HEK293 (cell line): Measurements from ENCODE around the gene PAQR7.

ENCODE experiments used
- ATF2 ChIP-seq: fragments of 450-650 bp; formaldehyde crosslinking; IDR thresholded peaks from 2 replicates; pipeline ENCODE4 v1.5.1; 2016; ENCODE audit warnings: missing biosample characterization, missing genetic modification characterization, low read depth
- GLI2 ChIP-seq: fragments of 450-650 bp; formaldehyde crosslinking; IDR thresholded peaks from 2 replicates; pipeline ENCODE4; 2017; ENCODE audit warnings: missing biosample characterization, missing genetic modification characterization, low read depth, borderline replicate concordance
- KLF16 ChIP-seq: fragments of 450-650 bp; formaldehyde crosslinking; IDR thresholded peaks from 2 replicates; pipeline ENCODE4 v1.5.1; 2017; ENCODE audit warnings: missing biosample characterization, missing genetic modification characterization
- PRDM6 ChIP-seq: fragments of 450-650 bp; formaldehyde crosslinking; IDR thresholded peaks from 2 replicates; pipeline ENCODE4 v1.5.1; 2017; ENCODE audit warnings: missing biosample characterization, missing genetic modification characterization
- REST ChIP-seq: fragments of 450-650 bp; formaldehyde crosslinking; IDR thresholded peaks from 2 replicates; pipeline ENCODE4 v1.5.1; 2016; ENCODE audit warnings: missing biosample characterization, missing genetic modification characterization
- SALL2 ChIP-seq: fragments of 450-650 bp; formaldehyde crosslinking; IDR thresholded peaks from 2 replicates; pipeline ENCODE4 v1.5.0; 2017; ENCODE audit warnings: missing biosample characterization, mild to moderate bottlenecking, missing genetic modification characterization, borderline replicate concordance
- SCRT1 ChIP-seq: fragments of 450-650 bp; formaldehyde crosslinking; IDR thresholded peaks from 2 replicates; pipeline ENCODE4 v1.5.1; 2016; ENCODE audit warnings: missing biosample characterization, missing genetic modification characterization, borderline replicate concordance
- ZNF121 ChIP-seq: fragments of 450-650 bp; formaldehyde crosslinking; IDR thresholded peaks from 2 replicates; pipeline ENCODE4 v1.5.1; 2016; ENCODE audit warnings: missing biosample characterization, missing genetic modification characterization
- ZNF174 ChIP-seq: fragments of 450-650 bp; formaldehyde crosslinking; IDR thresholded peaks from 2 replicates; pipeline ENCODE4 v1.5.0; 2017; ENCODE audit warnings: missing biosample characterization, mild to moderate bottlenecking, missing genetic modification characterization
- ZNF19 ChIP-seq: fragments of 450-650 bp; formaldehyde crosslinking; IDR thresholded peaks from 2 replicates; pipeline ENCODE4; 2016; ENCODE audit warnings: missing biosample characterization, missing genetic modification characterization, low read depth
- ZNF214 ChIP-seq: fragments of 450-650 bp; formaldehyde crosslinking; IDR thresholded peaks from 2 replicates; pipeline ENCODE4 v1.5.1; 2017; ENCODE audit warnings: missing biosample characterization, mild to moderate bottlenecking, missing genetic modification characterization, borderline replicate concordance
- ZNF221 ChIP-seq: fragments of 450-650 bp; formaldehyde crosslinking; IDR thresholded peaks from 2 replicates; pipeline ENCODE4 v1.5.1; 2017; ENCODE audit warnings: missing biosample characterization, missing genetic modification characterization, borderline replicate concordance
- ZNF274 ChIP-seq, 2 experiments: fragments of 200-500 bp in 1 of 2; fragments of 450-650 bp in 1 of 2; sonication (Bioruptor generic) in 1 of 2; formaldehyde crosslinking in 1 of 2; IDR thresholded peaks; 2 replicates each; pipeline versions ENCODE4 v1.5.1 to v1.6.1; 2014 to 2016; ENCODE audit warnings: borderline replicate concordance in 1 of 2, inconsistent platforms in 1 of 2, low read length in 1 of 2, missing biosample characterization in 1 of 2, missing genetic modification characterization in 1 of 2
- ZNF280C ChIP-seq: fragments of 450-650 bp; formaldehyde crosslinking; IDR thresholded peaks from 2 replicates; pipeline ENCODE4 v1.5.1; 2016; ENCODE audit warnings: missing biosample characterization, missing genetic modification characterization
- ZNF362 ChIP-seq: fragments of 450-650 bp; formaldehyde crosslinking; IDR thresholded peaks from 2 replicates; pipeline ENCODE4 v1.5.1; 2016; ENCODE audit warnings: missing biosample characterization, missing genetic modification characterization
- ZNF394 ChIP-seq: fragments of 450-650 bp; formaldehyde crosslinking; IDR thresholded peaks from 2 replicates; pipeline ENCODE4 v1.5.1; 2016; ENCODE audit warnings: missing biosample characterization, missing genetic modification characterization, mild to moderate bottlenecking, moderate library complexity, borderline replicate concordance
- ZNF423 ChIP-seq: fragments of 450-650 bp; formaldehyde crosslinking; IDR thresholded peaks from 2 replicates; pipeline ENCODE4 v1.5.1; 2016; ENCODE audit warnings: missing biosample characterization, missing genetic modification characterization
- ZNF48 ChIP-seq: fragments of 450-650 bp; formaldehyde crosslinking; IDR thresholded peaks from 2 replicates; pipeline ENCODE4 v1.5.1; 2016; ENCODE audit warnings: missing biosample characterization, missing genetic modification characterization
- ZNF513 ChIP-seq: fragments of 450-650 bp; IDR thresholded peaks from 2 replicates; pipeline ENCODE4 v1.5.1; 2018; ENCODE audit warnings: missing biosample characterization, missing genetic modification characterization
- ZNF521 ChIP-seq: fragments of 450-650 bp; formaldehyde crosslinking; IDR thresholded peaks from 2 replicates; pipeline ENCODE4 v1.5.1; 2017; ENCODE audit warnings: missing biosample characterization, mild to moderate bottlenecking, missing genetic modification characterization
- ZNF529 ChIP-seq: fragments of 450-650 bp; formaldehyde crosslinking; IDR thresholded peaks from 2 replicates; pipeline ENCODE4 v1.5.1; 2017; ENCODE audit warnings: missing genetic modification characterization, missing biosample characterization; ENCODE audit not compliant: insufficient replicate concordance
- ZNF544 ChIP-seq: fragments of 450-650 bp; formaldehyde crosslinking; IDR thresholded peaks from 2 replicates; pipeline ENCODE4 v1.5.0; 2017; ENCODE audit warnings: missing biosample characterization, missing genetic modification characterization
- ZNF548 ChIP-seq: fragments of 450-650 bp; formaldehyde crosslinking; IDR thresholded peaks from 2 replicates; pipeline ENCODE4 v1.5.1; 2016; ENCODE audit warnings: missing biosample characterization, missing genetic modification characterization
- ZNF610 ChIP-seq: fragments of 450-650 bp; formaldehyde crosslinking; IDR thresholded peaks from 2 replicates; pipeline ENCODE4 v1.5.1; 2016; ENCODE audit warnings: missing biosample characterization, missing genetic modification characterization, borderline replicate concordance
- ZNF629 ChIP-seq: fragments of 450-650 bp; formaldehyde crosslinking; IDR thresholded peaks from 2 replicates; pipeline ENCODE4 v1.5.1; 2017; ENCODE audit warnings: missing biosample characterization, missing genetic modification characterization
- ZNF768 ChIP-seq: fragments of 450-650 bp; formaldehyde crosslinking; IDR thresholded peaks from 2 replicates; pipeline ENCODE4 v1.5.1; 2018; ENCODE audit warnings: missing biosample characterization, mild to moderate bottlenecking, missing genetic modification characterization
- ZNF777 ChIP-seq: fragments of 450-650 bp; formaldehyde crosslinking; IDR thresholded peaks from 2 replicates; pipeline ENCODE4 v1.5.1; 2017; ENCODE audit warnings: missing biosample characterization, missing genetic modification characterization, borderline replicate concordance
- ZSCAN16 ChIP-seq: fragments of 450-650 bp; formaldehyde crosslinking; IDR thresholded peaks from 2 replicates; pipeline ENCODE4 v1.5.1; 2016; ENCODE audit warnings: missing biosample characterization, missing genetic modification characterization

Gene PAQR7

GRCh38 chr1:25906644-25907300, 31.3 kb upstream of the PAQR7 start (continued):
- TF ChIP-seq ZNF274 (IDR thresholded peaks at IDR 0.05; ENCODE audit: low read length), result no peak
- no peak for TF ChIP-seq ZNF274 (tag by site-specific recombination; IDR thresholded peaks at IDR 0.05; ENCODE audit: borderline replicate concordance)
- no peak for TF ChIP-seq ZNF121
- no peak for TF ChIP-seq PRDM6 (tag by site-specific recombination)
- no peak for TF ChIP-seq ZNF548 (tag by site-specific recombination)
- no peak for TF ChIP-seq ZNF777 (tag by site-specific recombination)
- TF ChIP-seq ZNF394 (tag by site-specific recombination), result no peak
- peak; percentile 92 for TF ChIP-seq ATF2 (tag by site-specific recombination)
- peak; percentile 64; the same call in 1 of the 2 replicates for TF ChIP-seq ZNF629 (tag by site-specific recombination)
- TF ChIP-seq SCRT1 (tag by site-specific recombination), result no peak; the same call in 1 of the 2 replicates
- TF ChIP-seq ZNF529 (tag by site-specific recombination), result no peak
- no peak for TF ChIP-seq ZNF19 (tag by site-specific recombination)
- no peak for TF ChIP-seq ZNF214 (tag by site-specific recombination)
- TF ChIP-seq ZNF610 (tag by site-specific recombination), result no peak
- no peak for TF ChIP-seq GLI2
- no peak for TF ChIP-seq ZNF221
- TF ChIP-seq REST (tag by site-specific recombination), result no peak
- no peak for TF ChIP-seq ZNF174
- no peak for TF ChIP-seq ZNF362 (tag by site-specific recombination)
- no peak for TF ChIP-seq ZNF768
- no peak for TF ChIP-seq ZNF544 (tag by site-specific recombination)
- TF ChIP-seq ZNF423 (tag by site-specific recombination), result peak; percentile 81
- TF ChIP-seq ZNF521 (tag by site-specific recombination), result no peak
- no peak for TF ChIP-seq KLF16
- TF ChIP-seq ZNF280C (tag by site-specific recombination), result no peak
- no peak for TF ChIP-seq ZSCAN16 (tag by site-specific recombination)
- TF ChIP-seq ZNF513 (tag by site-specific recombination), result no peak
- TF ChIP-seq SALL2 (tag by site-specific recombination), result no peak
- no peak for TF ChIP-seq ZNF48 (tag by site-specific recombination)
